OCI-LY3 (cell line): Measurements from ENCODE around the gene MCUB.

Experiments
- H2AFZ ChIP-seq: fragments of 200-600, 300-600 bp; shearing (Covaris generic); 2 replicates; pipeline ENCODE4 v1.6.0; 2014; ENCODE audit warnings: antibody characterized with exemption, low read depth, low read length
- H3K27ac ChIP-seq: fragments of 200-600, 300-600 bp; sonication (generic); 2 replicates; pipeline ENCODE4 v1.5.1; 2014; ENCODE audit warnings: mild to moderate bottlenecking, low read length, moderate library complexity, mixed read lengths
- H3K27me3 ChIP-seq: fragments of 200-600, 300-600 bp; sonication (generic); 2 replicates; pipeline ENCODE4 v1.6.1; 2014; ENCODE audit warnings: low read depth, low read length, mixed read lengths
- H3K36me3 ChIP-seq: fragments of 200-600, 300-600 bp; sonication (generic); replicated peaks from 2 replicates; pipeline ENCODE3; 2014; ENCODE audit warnings: low read depth, low read length, mixed read lengths
- H3K4me1 ChIP-seq: fragments of 300-600, 200-600 bp; sonication (generic); 2 replicates; pipeline ENCODE4 v1.6.1; 2014; ENCODE audit warnings: low read length, mixed read lengths
- H3K4me2 ChIP-seq: fragments of 200-600, 300-600 bp; sonication (generic); 2 replicates; pipeline ENCODE4 v1.6.1; 2014; ENCODE audit warnings: low read length, mixed read lengths
- H3K4me3 ChIP-seq: fragments of 300-600, 200-600 bp; sonication (generic); 2 replicates; pipeline ENCODE4 v1.5.1; 2014; ENCODE audit warnings: antibody characterized with exemption, mild to moderate bottlenecking, low read length, moderate library complexity
- H3K79me2 ChIP-seq: fragments of 300-600, 200-600 bp; shearing (Covaris generic); 2 replicates; pipeline ENCODE4 v1.6.1; 2014; ENCODE audit warnings: mild to moderate bottlenecking, low read length, mixed read lengths
- H3K9ac ChIP-seq: fragments of 300-600, 200-600 bp; shearing (Covaris generic); 2 replicates; pipeline ENCODE4 v1.6.0; 2014; ENCODE audit warnings: mild to moderate bottlenecking, low read length, moderate library complexity
- H3K9me3 ChIP-seq: fragments of 200-600, 300-600 bp; shearing (Covaris generic); 2 replicates; pipeline ENCODE4 v1.6.1; 2014; ENCODE audit warnings: low read length, mixed read lengths; ENCODE audit not compliant: insufficient read depth
- H4K20me1 ChIP-seq: fragments of 200-600, 300-600 bp; sonication (generic); 2 replicates; pipeline ENCODE4 v1.6.1; 2016; ENCODE audit warnings: low read length, mixed read lengths; ENCODE audit not compliant: insufficient read depth
- EZH2phosphoT487 ChIP-seq: fragments of 200-600 bp; shearing (Covaris generic); IDR thresholded peaks from 2 replicates; pipeline ENCODE4 v1.6.1; 2018; ENCODE audit warnings: antibody characterized with exemption, mixed run types, low read depth
- TF ChIP-seq, protein P1 (sequence below): fragments of 200-600, 300-600 bp; sonication (generic); IDR thresholded peaks from 2 replicates; pipeline ENCODE4 v1.5.1; 2014; ENCODE audit warnings: antibody characterized with exemption, low read length, low read depth

MCUB gene

DNA sequence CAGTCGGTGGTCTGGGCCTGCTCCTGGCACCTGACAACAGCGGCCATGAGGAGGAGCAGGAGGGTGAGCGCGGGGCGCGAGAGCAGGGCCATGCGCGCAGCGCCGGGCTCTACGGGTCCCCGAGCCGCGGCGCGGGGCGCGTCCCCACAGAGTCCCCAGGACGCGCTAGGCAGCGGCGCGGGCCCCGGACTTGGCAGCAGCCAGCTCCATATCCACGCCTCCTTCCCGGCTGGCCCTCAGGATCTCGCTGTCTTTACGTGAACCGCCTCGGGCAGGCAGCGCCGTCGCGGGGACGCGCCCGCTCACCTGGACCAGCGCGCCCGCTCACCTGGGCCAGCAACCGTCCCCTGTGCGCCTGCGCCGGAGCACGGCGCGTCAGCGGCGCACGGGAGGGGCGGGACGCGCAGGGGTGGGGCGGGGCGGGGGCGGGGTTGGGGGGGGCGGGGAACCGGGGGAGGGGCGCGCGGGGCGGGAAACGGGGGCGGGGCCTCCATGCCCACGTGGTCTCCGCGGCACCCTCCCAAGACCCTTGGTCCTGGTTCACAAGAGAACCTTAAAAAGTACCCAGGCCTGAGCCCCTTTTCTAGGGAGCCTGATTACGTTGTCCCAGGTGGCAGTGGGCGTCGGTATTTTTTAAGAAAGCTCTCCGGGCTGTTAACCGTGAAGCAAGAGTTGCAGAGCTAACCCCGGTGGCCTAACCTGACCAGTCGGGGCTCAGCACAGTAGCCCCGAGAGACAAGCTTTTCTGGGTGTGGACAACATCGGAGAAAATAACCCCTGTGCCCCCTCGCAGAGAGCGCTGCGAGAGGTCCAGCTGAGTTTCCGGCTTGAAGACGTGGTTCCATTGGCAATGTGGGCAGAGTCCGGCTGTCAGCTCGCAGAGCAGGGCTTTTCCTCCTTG is 169.9 kb downstream of the MCUB start, which contains the start of gene PLA2G12A:
TSS of gene PLA2G12A (minus strand) at position 353 of the 901 bp plus-strand sequence. CDS start at position 92, 261 bp downstream.
- peak within 1 kb of the TSS; percentile 91 for H3K9ac ChIP-seq
- H4K20me1 ChIP-seq = no peaks in the 10 kb centered on the region
- peaks cover 4% of the 10 kb centered on the region for H3K36me3 ChIP-seq
- peak within 1 kb of the TSS; percentile 86 for H3K4me2 ChIP-seq
- peak within 1 kb of the TSS; percentile 100 for H2AFZ ChIP-seq
- no peak for TF ChIP-seq EZH2phosphoT487
- TF ChIP-seq, protein P1, sequence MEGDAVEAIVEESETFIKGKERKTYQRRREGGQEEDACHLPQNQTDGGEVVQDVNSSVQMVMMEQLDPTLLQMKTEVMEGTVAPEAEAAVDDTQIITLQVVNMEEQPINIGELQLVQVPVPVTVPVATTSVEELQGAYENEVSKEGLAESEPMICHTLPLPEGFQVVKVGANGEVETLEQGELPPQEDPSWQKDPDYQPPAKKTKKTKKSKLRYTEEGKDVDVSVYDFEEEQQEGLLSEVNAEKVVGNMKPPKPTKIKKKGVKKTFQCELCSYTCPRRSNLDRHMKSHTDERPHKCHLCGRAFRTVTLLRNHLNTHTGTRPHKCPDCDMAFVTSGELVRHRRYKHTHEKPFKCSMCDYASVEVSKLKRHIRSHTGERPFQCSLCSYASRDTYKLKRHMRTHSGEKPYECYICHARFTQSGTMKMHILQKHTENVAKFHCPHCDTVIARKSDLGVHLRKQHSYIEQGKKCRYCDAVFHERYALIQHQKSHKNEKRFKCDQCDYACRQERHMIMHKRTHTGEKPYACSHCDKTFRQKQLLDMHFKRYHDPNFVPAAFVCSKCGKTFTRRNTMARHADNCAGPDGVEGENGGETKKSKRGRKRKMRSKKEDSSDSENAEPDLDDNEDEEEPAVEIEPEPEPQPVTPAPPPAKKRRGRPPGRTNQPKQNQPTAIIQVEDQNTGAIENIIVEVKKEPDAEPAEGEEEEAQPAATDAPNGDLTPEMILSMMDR = no peak
- no peaks in the 10 kb centered on the region for H3K27me3 ChIP-seq
- H3K4me3 ChIP-seq = peak within 1 kb of the TSS; percentile 99
- no peaks in the 10 kb centered on the region for H3K9me3 ChIP-seq
- H3K79me2 ChIP-seq = peaks cover 6% of the 10 kb centered on the region
- H3K27ac ChIP-seq = no peak within 1 kb of the TSS
- peaks cover 15% of the 10 kb centered on the region for H3K4me1 ChIP-seq

DNA sequence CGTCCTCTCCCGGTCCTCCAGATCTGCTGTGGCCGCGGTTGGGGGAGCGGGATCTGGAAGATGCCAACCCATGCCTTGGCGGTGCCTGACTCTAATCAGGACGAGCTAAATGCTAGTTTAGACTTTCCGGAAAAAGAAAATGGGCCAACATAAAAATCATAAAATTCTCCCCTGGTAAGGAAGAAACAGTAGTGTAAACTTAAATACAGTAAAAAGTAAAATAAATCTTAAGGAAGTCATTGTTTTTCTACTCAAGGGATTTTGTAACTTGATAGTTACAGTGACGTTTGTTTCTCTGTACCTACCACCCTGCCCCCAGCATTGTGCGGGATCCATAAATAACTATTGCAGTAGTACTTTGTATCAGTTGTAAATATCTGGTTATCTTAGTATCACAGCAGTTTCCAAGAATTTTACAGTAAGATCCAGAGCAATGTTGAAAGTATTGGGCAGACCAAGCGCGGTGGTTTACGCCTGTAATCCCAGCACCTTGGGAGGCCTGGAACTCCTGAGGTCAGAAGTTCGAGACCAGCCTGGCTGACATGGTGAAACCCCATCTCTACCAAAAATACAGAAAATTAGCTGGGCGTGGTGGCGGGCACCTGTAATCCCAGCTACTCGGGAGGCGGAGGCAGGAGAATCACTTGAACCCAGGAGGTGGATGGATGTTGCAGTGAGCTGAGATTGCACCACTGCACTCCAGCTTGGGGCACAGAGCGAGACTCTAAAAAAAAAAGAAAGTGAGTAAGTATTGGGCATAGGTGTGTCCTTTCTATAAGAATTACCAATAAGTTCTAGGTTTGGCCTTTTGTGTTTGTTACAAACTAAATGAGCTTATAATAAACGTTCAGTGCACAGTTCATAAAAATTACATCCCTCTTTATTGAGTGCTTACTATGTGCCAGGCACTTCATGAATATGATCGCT is 170.8 kb downstream of the MCUB start:
- no peak overlapping the region for H3K27ac ChIP-seq
- H3K27me3 ChIP-seq = no peaks in the 10 kb centered on the region
- peak overlapping the region; percentile 91 for H3K9ac ChIP-seq
- no peak for TF ChIP-seq EZH2phosphoT487
- TF ChIP-seq, protein P1 = no peak
- peak overlapping the region; percentile 100 for H2AFZ ChIP-seq
- peaks cover 4% of the 10 kb centered on the region for H3K36me3 ChIP-seq
- peaks cover 15% of the 10 kb centered on the region for H3K4me1 ChIP-seq
- no peaks in the 10 kb centered on the region for H4K20me1 ChIP-seq
- no peaks in the 10 kb centered on the region for H3K9me3 ChIP-seq
- peak overlapping the region; percentile 99 for H3K4me3 ChIP-seq
- peak overlapping the region; percentile 76 for H3K4me2 ChIP-seq
- H3K79me2 ChIP-seq = peaks cover 6% of the 10 kb centered on the region

DNA sequence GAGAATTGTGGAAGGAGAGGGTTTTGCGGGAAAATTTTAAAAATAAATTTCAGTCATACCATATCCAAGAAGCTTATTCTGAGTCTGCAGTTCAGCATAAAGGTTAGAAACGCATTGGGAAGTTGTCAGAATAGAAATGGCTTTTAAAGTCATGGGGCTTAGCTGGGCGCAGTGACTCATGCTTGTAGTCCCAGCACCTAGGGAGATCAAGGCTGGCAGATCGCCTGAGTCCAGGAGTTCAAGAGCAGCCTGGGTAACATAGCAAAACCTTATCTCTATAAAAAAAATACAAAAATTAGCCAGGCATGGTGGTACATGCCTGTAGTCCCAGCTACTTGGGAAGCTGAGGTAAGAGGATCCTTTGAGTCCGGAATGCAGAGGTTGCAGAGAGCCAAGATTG is 173.7 kb downstream of the MCUB start:
- Histone ChIP-seq H2AFZ (no peak overlapping the region), H3K27me3 (no peaks in the 10 kb centered on the region), H3K79me2 (peaks cover 6% of the 10 kb centered on the region), H3K4me2 (no peak overlapping the region), H3K4me1 (peaks cover 7% of the 10 kb centered on the region), H3K9me3 (no peaks in the 10 kb centered on the region), H3K36me3 (no peaks in the 10 kb centered on the region), H3K27ac (no peak overlapping the region), H3K4me3 (no peak overlapping the region), H4K20me1 (no peaks in the 10 kb centered on the region), H3K9ac (no peak overlapping the region)
- TF ChIP-seq, protein P1 = no peak
- no peak for TF ChIP-seq EZH2phosphoT487
